ENCODE measurements around the gene PGGHG. TPM values are rescaled to one million over a fixed set of nuclear protein-coding genes. Genes with fewer than 3 reads are reported as not detected.

Gene PGGHG
- total RNA-seq, 1 donor from 2014 or later: 7.2 TPM

- ATAC-seq: no peak
- DNase-seq: no peak
- intact Hi-C loops (cut with micrococcal nuclease): no loop called here
Measured at GRCh38 chr11:336659-337198, 47.8 kb downstream of the PGGHG start.

- intact Hi-C loops (cut with micrococcal nuclease): no loop called here
- ATAC-seq: no peak
- DNase-seq: no peak
Measured at GRCh38 chr11:337711-338110, 48.8 kb downstream of the PGGHG start.

GRCh38 chr11:339963-340362 is 51.0 kb downstream of the PGGHG start:
- ATAC-seq: no peak
- intact Hi-C loops (cut with micrococcal nuclease): no loop called here
- no peak for DNase-seq

GRCh38 chr11:340539-341512 is 51.9 kb downstream of the PGGHG start:
- intact Hi-C loops (cut with micrococcal nuclease): no loop called here
- no peak for ATAC-seq
- DNase-seq: no peak

- intact Hi-C loops (cut with micrococcal nuclease): no loop called here
- ATAC-seq: peak; percentile 23
- DNase-seq: no peak
Measured at GRCh38 chr11:342328-342727, 53.4 kb downstream of the PGGHG start.

- ATAC-seq (no peak), DNase-seq (no peak)
- intact Hi-C loops (cut with micrococcal nuclease): no loop called here
Measured at GRCh38 chr11:344836-345578, 56.1 kb downstream of the PGGHG start.

Other genes with a start within 250 kb of the PGGHG start
- not detected for gene SCGB1C1, start 96.0 kb upstream of the PGGHG start, total RNA-seq
- 24.0 TPM for gene BET1L, start 81.7 kb upstream of the PGGHG start, total RNA-seq
- gene RIC8A, start 81.4 kb upstream of the PGGHG start, total RNA-seq: 60.3 TPM
- 41.4 TPM for gene SIRT3, start 52.8 kb upstream of the PGGHG start, total RNA-seq
- gene PSMD13, start 52.1 kb upstream of the PGGHG start, total RNA-seq: 92.3 TPM
- 0.32 TPM for gene NLRP6, start 10.7 kb upstream of the PGGHG start, total RNA-seq
- not detected for gene IFITM5, start 10.4 kb downstream of the PGGHG start, total RNA-seq
- 200 TPM for gene IFITM2, start 18.7 kb downstream of the PGGHG start, total RNA-seq
- gene IFITM1, start 24.9 kb downstream of the PGGHG start, total RNA-seq: 101 TPM
- 259 TPM for gene IFITM3, start 31.7 kb downstream of the PGGHG start, total RNA-seq
- 0.50 TPM for gene B4GALNT4, start 80.4 kb downstream of the PGGHG start, total RNA-seq
- gene PKP3, start 105.1 kb downstream of the PGGHG start, total RNA-seq: 0.84 TPM
- gene SIGIRR, start 125.9 kb downstream of the PGGHG start, total RNA-seq: 47.5 TPM
- gene ANO9, start 152.9 kb downstream of the PGGHG start, total RNA-seq: 1.3 TPM
- gene PTDSS2, start 161.2 kb downstream of the PGGHG start, total RNA-seq: 31.8 TPM
- 171 TPM for gene RNH1, start 218.1 kb downstream of the PGGHG start, total RNA-seq
- 67.1 TPM for gene HRAS, start 246.4 kb downstream of the PGGHG start, total RNA-seq
- 0.22 TPM for gene LRRC56, start 248.4 kb downstream of the PGGHG start, total RNA-seq